ENCODE measurements around the gene HIVEP3.

Gene HIVEP3

GRCh38 chr1:41844255-41844654 lies 74.5 kb downstream of the HIVEP3 start:
- TF ChIP-seq CREB1 (IDR thresholded peaks at IDR 0.05; ENCODE audit: low read depth) (no peak), REST (IDR thresholded peaks at IDR 0.05; ENCODE audit: low read depth) (no peak), EP300 (IDR thresholded peaks at IDR 0.05; ENCODE audit: borderline replicate concordance) (no peak), TEAD4 (IDR thresholded peaks at IDR 0.05) (no peak), CEBPB (IDR thresholded peaks at IDR 0.05) (no peak), TCF12 (IDR thresholded peaks at IDR 0.05; ENCODE audit: low read depth) (no peak), RAD21 (IDR thresholded peaks at IDR 0.05; ENCODE audit: low read depth) (no peak), ZBTB7A (IDR thresholded peaks at IDR 0.05; ENCODE audit: low read depth) (no peak), TAF1 (IDR thresholded peaks at IDR 0.05; ENCODE audit: low read depth) (no peak), MAX (IDR thresholded peaks at IDR 0.05) (no peak), FOXM1 (IDR thresholded peaks at IDR 0.05; ENCODE audit: borderline replicate concordance, low read depth) (no peak), NFIC (IDR thresholded peaks at IDR 0.05) (no peak), YY1 (IDR thresholded peaks at IDR 0.05; ENCODE audit: low read depth) (no peak), EGR1 (IDR thresholded peaks at IDR 0.05) (no peak), USF1 (IDR thresholded peaks at IDR 0.05) (no peak)

- TF ChIP-seq CREB1 (IDR thresholded peaks at IDR 0.05; ENCODE audit: low read depth), result no peak
- TF ChIP-seq RAD21 (IDR thresholded peaks at IDR 0.05; ENCODE audit: low read depth), result no peak
- TF ChIP-seq NFIC (IDR thresholded peaks at IDR 0.05), result no peak
Observed at GRCh38 chr1:41842993-41843755, 75.5 kb downstream of the HIVEP3 start.

- TF ChIP-seq EP300 (IDR thresholded peaks at IDR 0.05; ENCODE audit: borderline replicate concordance) (no peak), TEAD4 (IDR thresholded peaks at IDR 0.05) (no peak), USF1 (IDR thresholded peaks at IDR 0.05) (no peak), TAF1 (IDR thresholded peaks at IDR 0.05; ENCODE audit: low read depth) (no peak), CREB1 (IDR thresholded peaks at IDR 0.05; ENCODE audit: low read depth) (no peak), CEBPB (IDR thresholded peaks at IDR 0.05) (no peak), MAX (IDR thresholded peaks at IDR 0.05) (no peak), REST (IDR thresholded peaks at IDR 0.05; ENCODE audit: low read depth) (no peak), TCF12 (IDR thresholded peaks at IDR 0.05; ENCODE audit: low read depth) (no peak), RAD21 (IDR thresholded peaks at IDR 0.05; ENCODE audit: low read depth) (no peak), NFIC (IDR thresholded peaks at IDR 0.05) (no peak), ZBTB7A (IDR thresholded peaks at IDR 0.05; ENCODE audit: low read depth) (no peak), EGR1 (IDR thresholded peaks at IDR 0.05) (no peak)
Observed at GRCh38 chr1:41842326-41842725, 76.4 kb downstream of the HIVEP3 start.

GRCh38 chr1:41840592-41841246 lies 78.0 kb downstream of the HIVEP3 start:
- no peak for TF ChIP-seq ZBTB7A (IDR thresholded peaks at IDR 0.05; ENCODE audit: low read depth)
- no peak for TF ChIP-seq YY1 (IDR thresholded peaks at IDR 0.05; ENCODE audit: low read depth)
- TF ChIP-seq MAX (IDR thresholded peaks at IDR 0.05), result no peak
- no peak for TF ChIP-seq RAD21 (IDR thresholded peaks at IDR 0.05; ENCODE audit: low read depth)
- no peak for TF ChIP-seq FOXM1 (IDR thresholded peaks at IDR 0.05; ENCODE audit: borderline replicate concordance, low read depth)
- no peak for TF ChIP-seq TEAD4 (IDR thresholded peaks at IDR 0.05)
- no peak for TF ChIP-seq TCF12 (IDR thresholded peaks at IDR 0.05; ENCODE audit: low read depth)
- TF ChIP-seq USF1 (IDR thresholded peaks at IDR 0.05), result no peak
- TF ChIP-seq EP300 (IDR thresholded peaks at IDR 0.05; ENCODE audit: borderline replicate concordance), result no peak
- no peak for TF ChIP-seq NFIC (IDR thresholded peaks at IDR 0.05)
- TF ChIP-seq CREB1 (IDR thresholded peaks at IDR 0.05; ENCODE audit: low read depth), result no peak
- no peak for TF ChIP-seq TAF1 (IDR thresholded peaks at IDR 0.05; ENCODE audit: low read depth)
- no peak for TF ChIP-seq REST (IDR thresholded peaks at IDR 0.05; ENCODE audit: low read depth)
